GM06990 (cell line): Measurements from ENCODE around the gene IFITM10.

Experiments used
- DNase-seq: peaks from one replicate; pipeline ENCODE4 v3.0.0-alpha.2; 2011; ENCODE audit not compliant: insufficient read length; ENCODE audit errors: extremely low read depth
- H3K27me3 ChIP-seq: replicated peaks from 2 replicates; pipeline ENCODE4 v1.6.0; 2011; ENCODE audit warnings: low read length; ENCODE audit not compliant: control insufficient read depth, insufficient read depth
- H3K36me3 ChIP-seq: 2 replicates; pipeline ENCODE4 v1.5.1; 2011; ENCODE audit warnings: low read length; ENCODE audit not compliant: control insufficient read depth, insufficient read depth
- H3K4me3 ChIP-seq: replicated peaks from 2 replicates; pipeline ENCODE4 v1.5.1; 2011; ENCODE audit warnings: low read depth, mild to moderate bottlenecking, control low read depth, low read length
- TF ChIP-seq, protein P1 (sequence below): IDR thresholded peaks from 2 replicates; pipeline ENCODE4 v1.5.1; 2011; ENCODE audit warnings: low read length, control low read depth, mild to moderate bottlenecking, inconsistent platforms; ENCODE audit not compliant: insufficient read depth, poor library complexity, severe bottlenecking

IFITM10 gene

GRCh38 chr11:1739576-1739975 lies 10.8 kb downstream of the IFITM10 start:
- TF ChIP-seq, protein P1, sequence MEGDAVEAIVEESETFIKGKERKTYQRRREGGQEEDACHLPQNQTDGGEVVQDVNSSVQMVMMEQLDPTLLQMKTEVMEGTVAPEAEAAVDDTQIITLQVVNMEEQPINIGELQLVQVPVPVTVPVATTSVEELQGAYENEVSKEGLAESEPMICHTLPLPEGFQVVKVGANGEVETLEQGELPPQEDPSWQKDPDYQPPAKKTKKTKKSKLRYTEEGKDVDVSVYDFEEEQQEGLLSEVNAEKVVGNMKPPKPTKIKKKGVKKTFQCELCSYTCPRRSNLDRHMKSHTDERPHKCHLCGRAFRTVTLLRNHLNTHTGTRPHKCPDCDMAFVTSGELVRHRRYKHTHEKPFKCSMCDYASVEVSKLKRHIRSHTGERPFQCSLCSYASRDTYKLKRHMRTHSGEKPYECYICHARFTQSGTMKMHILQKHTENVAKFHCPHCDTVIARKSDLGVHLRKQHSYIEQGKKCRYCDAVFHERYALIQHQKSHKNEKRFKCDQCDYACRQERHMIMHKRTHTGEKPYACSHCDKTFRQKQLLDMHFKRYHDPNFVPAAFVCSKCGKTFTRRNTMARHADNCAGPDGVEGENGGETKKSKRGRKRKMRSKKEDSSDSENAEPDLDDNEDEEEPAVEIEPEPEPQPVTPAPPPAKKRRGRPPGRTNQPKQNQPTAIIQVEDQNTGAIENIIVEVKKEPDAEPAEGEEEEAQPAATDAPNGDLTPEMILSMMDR: no peak
- Histone ChIP-seq H3K27me3 (no peaks in the 10 kb centered on the region), H3K36me3 (no peaks in the 10 kb centered on the region), H3K4me3 (no peak overlapping the region)
- no peak for DNase-seq

DNA sequence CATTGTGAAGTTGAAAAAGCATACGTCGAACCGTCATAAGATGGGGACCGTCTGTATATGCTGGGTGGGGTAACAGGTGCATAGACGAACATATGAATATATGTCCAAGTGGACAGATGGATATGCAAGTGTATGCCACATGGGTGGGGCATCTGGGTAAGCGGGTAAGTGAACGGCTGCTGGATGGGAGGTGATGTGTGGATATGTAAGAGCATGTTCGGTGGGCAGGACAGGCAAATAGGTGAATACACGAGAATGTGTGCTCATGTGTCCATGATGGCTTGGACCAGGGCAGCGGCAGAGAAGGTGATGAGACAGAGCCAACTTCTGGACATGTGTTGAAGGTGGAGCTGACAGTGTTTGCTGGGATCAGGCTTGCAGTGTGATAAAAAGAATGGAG lies 12.0 kb downstream of the IFITM10 start:
- DNase-seq: no peak
- no peaks in the 10 kb centered on the region for H3K36me3 ChIP-seq
- no peak overlapping the region for H3K4me3 ChIP-seq
- TF ChIP-seq, protein P1: no peak
- H3K27me3 ChIP-seq: no peaks in the 10 kb centered on the region

DNA sequence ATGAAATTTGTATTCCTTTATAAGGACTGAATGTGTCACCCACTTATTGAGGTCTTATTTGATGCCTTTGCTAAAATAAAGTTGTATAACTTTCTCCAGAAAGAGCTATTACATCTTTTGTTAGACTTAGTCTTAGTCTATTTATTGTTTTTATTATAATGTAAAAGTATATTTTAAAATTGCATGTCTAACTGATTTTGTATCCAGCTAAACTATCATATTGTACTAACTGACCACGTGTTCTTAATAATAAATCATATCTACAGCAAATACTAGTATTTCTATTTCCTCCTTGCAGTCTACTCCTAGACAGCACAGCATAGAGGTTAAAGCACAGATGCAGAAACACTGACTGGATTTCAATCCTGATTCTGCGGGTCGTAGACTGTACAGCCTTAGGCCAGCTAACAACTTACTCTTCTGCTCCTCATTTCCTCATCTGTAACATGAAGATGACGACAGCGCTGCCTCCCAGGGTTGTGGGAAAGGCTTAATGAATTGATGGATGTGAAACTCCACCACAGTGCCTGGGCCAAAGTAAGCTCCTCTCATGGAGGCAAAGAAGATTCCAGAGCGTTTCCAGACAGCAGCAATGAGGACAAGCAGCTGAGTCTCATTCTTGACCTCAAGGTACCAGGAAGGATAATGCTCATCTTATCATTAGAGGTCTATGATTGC lies 13.2 kb downstream of the IFITM10 start:
- Histone ChIP-seq H3K27me3 (no peaks in the 10 kb centered on the region), H3K36me3 (no peaks in the 10 kb centered on the region), H3K4me3 (no peak overlapping the region)
- TF ChIP-seq, protein P1: no peak
- DNase-seq: no peak

GRCh38 chr11:1736447-1736992 lies 13.9 kb downstream of the IFITM10 start:
- TF ChIP-seq, protein P1: no peak
- no peaks in the 10 kb centered on the region for H3K36me3 ChIP-seq
- H3K4me3 ChIP-seq: no peak overlapping the region
- DNase-seq: no peak
- H3K27me3 ChIP-seq: 0 out of 2 replicates have a peak, but pooled peaks cover under 1% of the 10 kb centered on the region

DNA sequence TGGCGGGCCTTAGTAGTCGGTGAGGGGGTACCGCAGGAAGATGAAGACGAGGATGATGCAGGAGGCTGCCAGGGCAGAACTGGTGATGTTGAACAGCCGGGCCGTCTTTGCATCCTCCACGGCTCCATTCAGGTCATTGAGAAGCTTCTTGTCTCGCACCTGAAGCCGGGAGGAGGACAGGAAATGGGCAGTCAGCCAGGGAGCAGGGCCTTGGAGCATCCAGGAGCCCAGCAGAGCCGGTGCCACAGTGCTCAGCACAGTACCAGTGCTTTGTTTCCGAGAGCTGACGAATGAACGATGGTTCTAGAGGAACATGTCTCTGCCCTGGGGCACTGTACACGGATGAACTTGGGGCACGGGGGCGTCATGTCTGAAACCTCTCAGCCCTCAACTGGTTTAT lies 15.1 kb downstream of the IFITM10 start:
- Histone ChIP-seq H3K4me3 (no peak overlapping the region), H3K36me3 (no peaks in the 10 kb centered on the region), H3K27me3 (peaks cover 1% of the 10 kb centered on the region; the same call in 1 of the 2 replicates)
- no peak for DNase-seq
- TF ChIP-seq, protein P1: no peak

DNA sequence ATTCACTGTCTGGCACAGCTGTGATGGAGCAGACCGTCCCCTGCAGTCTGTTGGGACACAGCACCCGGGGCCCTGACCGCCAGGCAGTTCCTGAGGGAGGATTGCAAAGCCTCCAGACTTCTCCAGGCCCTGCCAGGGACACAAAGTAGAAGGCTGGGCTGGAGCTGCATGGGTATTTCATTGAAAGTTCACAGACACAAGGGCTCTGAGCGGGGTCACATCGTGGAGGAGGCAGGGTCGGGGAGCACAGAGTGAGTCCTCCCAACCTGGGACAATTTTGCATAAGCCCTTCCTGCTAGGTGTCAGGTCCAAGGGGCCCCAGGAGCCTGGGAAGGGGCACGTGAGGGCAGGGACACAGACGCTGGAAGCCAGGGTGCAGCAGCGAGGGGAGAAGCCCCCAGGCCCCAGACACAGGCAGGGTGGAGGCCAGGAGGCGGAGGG lies 15.7 kb downstream of the IFITM10 start:
- TF ChIP-seq, protein P1: no peak
- Histone ChIP-seq H3K4me3 (no peak overlapping the region), H3K27me3 (peaks cover 1% of the 10 kb centered on the region; the same call in 1 of the 2 replicates), H3K36me3 (no peaks in the 10 kb centered on the region)
- no peak for DNase-seq
